Activated T-cell treated with anti-CD3 and anti-CD28 coated beads, Interleukin-2, amount 50 U/mL, for 72 hours (primary cell): ENCODE measurements around the gene DNAJC11. TPM values are rescaled to one million over a fixed set of nuclear protein-coding genes. Genes with fewer than 3 reads are reported as not detected.

Experiments used
- ATAC-seq, 2 donors: fragments of 150-1000 bp; cut with Tn5 transposase; replicated peaks in 1 of 2; 2 replicates each; pipeline ENCODE4 v1.10.0; 2021; ENCODE audit warnings: moderate library complexity in 2 of 2, mild to moderate bottlenecking in 1 of 2
- DNase-seq, 2 donors: peaks; one replicate each; pipeline ENCODE4 v3.0.0; 2021 to 2022; ENCODE audit warnings: mixed read lengths in 1 of 2
- H3K27ac Mint-ChIP-seq: one replicate; pipeline ENCODE4 v1.8.0; 2022; ENCODE audit warnings: mild to moderate bottlenecking, moderate library complexity, mixed read lengths
- H3K27me3 Mint-ChIP-seq: one replicate; pipeline ENCODE4 v1.8.0; 2022; ENCODE audit warnings: low read depth, mixed read lengths
- H3K36me3 Mint-ChIP-seq, 2 donors: one replicate each; pipeline ENCODE4 v1.8.0; 2022; ENCODE audit warnings: mixed read lengths in 2 of 2, mild to moderate bottlenecking in 1 of 2; ENCODE audit not compliant: insufficient read depth in 2 of 2
- H3K4me1 Mint-ChIP-seq: one replicate; pipeline ENCODE4 v1.8.0; 2022; ENCODE audit warnings: low read depth, mixed read lengths
- H3K4me3 Mint-ChIP-seq, 2 donors: one replicate each; pipeline ENCODE4 v1.8.0; 2022; ENCODE audit warnings: mild to moderate bottlenecking in 2 of 2, mixed read lengths in 2 of 2, moderate library complexity in 2 of 2
- H3K9me3 Mint-ChIP-seq, 2 donors: one replicate each; pipeline ENCODE4 v1.8.0; 2022; ENCODE audit warnings: mixed read lengths in 2 of 2
- total RNA-seq, 2 donors: library from RNA; stranded (reverse); gene quantifications; one replicate each; pipeline ENCODE4 v1.2.3, GENCODE V29; 2022

The DNAJC11 gene
- total RNA-seq, 2 donors from 2014 or later: 39.7 to 56.0 TPM

DNA sequence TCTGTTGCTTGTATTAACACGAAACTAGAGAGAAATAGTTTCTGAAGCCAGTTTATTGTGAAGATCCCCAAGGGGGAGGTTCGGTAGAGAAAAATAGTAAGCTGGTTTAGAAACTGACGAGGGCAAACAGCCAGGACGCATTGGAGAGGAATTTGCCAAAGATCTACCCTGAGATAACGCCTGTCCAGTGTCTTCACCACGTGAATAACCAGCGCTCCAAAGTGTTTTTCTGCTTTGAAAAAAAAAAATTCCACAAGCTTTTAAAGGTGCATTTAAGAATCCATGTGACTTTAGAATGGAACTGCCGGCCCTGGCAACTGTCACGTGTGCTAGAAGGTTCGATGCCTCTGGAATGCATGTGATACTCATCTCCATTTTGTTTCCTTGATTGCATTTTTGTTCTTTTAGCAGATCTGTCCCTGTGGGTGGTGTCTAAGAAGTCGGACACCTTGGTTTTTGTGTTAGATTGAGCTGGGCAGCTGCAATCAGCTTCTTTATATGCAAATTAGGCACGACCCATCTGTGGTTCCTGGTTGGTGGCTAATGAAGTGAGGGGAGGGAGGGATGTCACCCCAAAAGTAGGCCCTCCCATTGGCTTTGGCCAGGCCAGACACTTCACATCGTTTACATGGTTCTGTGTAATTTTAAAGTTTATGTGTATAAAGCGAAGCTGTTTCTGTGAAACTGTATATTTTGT lies 78.2 kb downstream of the DNAJC11 start:
- Mint-ChIP-seq H3K27me3 (no peaks in the 10 kb centered on the region), H3K36me3 (peaks cover 4 to 15% of the 10 kb centered on the region in 2 donors), H3K4me3 (peak overlapping the region in 1 of 2 donors; percentile 41), H3K9me3 (no peaks in the 10 kb centered on the region), H3K27ac (no peak overlapping the region), H3K4me1 (peaks cover 26% of the 10 kb centered on the region)
- ATAC-seq (no peak), DNase-seq (no peak)

DNA sequence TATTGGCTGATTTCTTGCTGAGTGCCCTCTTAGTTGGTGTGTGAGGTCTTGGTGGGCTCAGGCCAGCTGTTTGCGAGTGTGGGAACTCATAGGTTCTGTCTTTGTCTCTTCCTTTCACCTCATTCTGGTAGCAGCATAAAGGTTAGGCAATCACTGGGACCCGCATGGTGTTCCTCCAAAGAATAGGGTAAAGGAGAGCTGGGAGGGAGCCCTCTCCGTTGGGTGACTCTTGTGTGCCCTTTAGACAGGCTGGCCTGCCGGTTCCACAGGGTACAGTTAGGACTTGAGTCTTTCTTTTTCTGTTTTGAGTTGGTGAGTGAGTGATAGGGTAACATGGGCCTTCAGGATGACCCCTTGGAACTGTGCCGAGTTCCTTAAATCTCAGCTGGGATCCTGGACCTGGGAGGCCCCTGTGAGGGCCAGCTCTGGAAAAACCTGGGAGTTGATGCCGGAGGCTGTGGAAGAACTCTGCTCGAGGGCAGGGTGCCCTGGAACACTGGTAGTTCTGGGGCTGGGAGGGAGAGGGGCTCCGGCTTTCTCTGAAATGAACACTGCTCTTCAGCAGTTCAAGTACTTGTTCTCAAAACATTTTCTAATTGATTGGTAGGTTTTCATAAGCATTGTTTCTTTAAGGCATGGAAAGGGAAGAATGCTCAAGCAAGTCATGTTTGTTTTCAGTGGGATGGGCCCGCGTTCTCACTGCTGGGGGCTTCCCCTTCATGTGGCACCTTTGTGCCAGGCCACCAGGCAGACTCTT lies 79.0 kb downstream of the DNAJC11 start:
- H3K36me3 Mint-ChIP-seq: peaks cover 3 to 12% of the 10 kb centered on the region in 2 donors
- no peaks in the 10 kb centered on the region for H3K27me3 Mint-ChIP-seq
- ATAC-seq (no peak), DNase-seq (no peak)
- H3K27ac Mint-ChIP-seq: no peak overlapping the region
- no peaks in the 10 kb centered on the region for H3K9me3 Mint-ChIP-seq
- no peak overlapping the region for H3K4me3 Mint-ChIP-seq
- peaks cover 23% of the 10 kb centered on the region for H3K4me1 Mint-ChIP-seq

DNA sequence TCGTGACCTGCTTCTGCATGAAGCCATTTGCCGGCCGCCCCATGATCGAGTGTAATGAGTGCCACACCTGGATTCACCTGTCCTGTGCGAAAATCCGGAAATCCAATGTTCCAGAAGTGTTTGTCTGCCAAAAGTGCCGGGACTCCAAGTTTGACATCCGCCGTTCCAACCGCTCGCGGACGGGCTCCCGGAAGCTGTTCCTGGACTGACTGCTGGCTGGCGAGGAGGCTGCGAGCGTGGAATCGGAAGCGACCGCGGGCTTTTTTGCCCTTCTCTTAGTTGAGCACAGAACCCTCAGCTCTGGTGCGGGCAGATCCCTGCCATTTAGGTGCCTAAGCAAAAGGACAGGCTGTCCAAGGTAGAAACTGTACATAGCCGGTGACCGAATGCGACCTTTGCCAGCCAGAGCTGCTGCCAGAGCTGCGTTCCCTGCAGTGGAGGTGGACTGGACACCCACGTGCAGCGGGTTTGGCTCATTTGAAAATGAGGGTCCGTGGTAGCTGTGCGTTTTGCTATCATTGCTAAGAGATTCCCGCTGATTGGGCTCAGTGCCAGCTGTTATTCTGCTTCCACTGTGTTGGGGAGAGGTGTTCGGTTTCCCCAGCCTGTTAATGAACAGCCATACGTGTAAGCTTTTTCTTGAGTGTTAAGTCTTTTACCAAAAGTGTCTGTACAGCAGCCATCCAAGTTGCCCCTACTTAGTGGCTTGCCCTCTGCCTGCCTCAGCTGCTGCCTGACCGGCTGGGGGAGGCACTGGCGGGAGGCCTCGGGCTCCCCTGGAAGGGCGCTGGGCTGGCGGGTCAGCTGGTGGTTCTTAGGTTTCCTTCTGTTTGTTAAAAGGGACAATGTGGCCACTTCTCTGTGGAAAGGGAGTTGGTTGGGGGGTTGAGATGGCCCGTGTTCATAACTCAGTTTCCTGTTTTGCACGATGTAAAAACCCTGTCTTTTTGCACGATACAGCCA lies 79.9 kb downstream of the DNAJC11 start:
- Mint-ChIP-seq H3K4me3 (no peak overlapping the region), H3K27me3 (no peaks in the 10 kb centered on the region), H3K4me1 (peaks cover 16% of the 10 kb centered on the region), H3K36me3 (peaks cover 2 to 12% of the 10 kb centered on the region in 2 donors), H3K27ac (no peak overlapping the region), H3K9me3 (no peaks in the 10 kb centered on the region)
- no peak for ATAC-seq
- DNase-seq: no peak

DNA sequence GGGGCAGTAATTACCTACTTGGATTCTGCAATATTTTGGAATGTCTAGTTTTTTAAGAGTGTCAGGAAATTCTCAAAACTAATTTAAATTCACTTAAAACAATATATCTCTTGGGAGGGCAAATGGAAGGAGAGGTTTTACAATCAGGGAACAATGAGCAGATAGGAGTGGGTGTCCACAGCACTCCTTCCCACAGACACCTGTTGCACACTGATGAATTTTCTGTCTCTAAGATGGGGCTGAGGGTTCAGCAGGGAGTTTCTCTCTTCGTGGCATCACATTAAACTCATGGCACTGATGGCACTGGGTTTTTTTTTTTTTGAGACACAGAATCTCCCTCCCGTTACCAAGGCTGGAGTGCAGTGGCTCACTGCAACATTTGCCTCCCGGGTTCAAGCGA lies 82.6 kb downstream of the DNAJC11 start:
- H3K27me3 Mint-ChIP-seq: no peaks in the 10 kb centered on the region
- no peaks in the 10 kb centered on the region for H3K9me3 Mint-ChIP-seq
- H3K36me3 Mint-ChIP-seq: peaks cover 3 to 17% of the 10 kb centered on the region in 2 donors
- no peak for DNase-seq
- peaks cover 15% of the 10 kb centered on the region for H3K4me1 Mint-ChIP-seq
- H3K27ac Mint-ChIP-seq: no peak overlapping the region
- no peak overlapping the region for H3K4me3 Mint-ChIP-seq
- ATAC-seq: no peak

DNA sequence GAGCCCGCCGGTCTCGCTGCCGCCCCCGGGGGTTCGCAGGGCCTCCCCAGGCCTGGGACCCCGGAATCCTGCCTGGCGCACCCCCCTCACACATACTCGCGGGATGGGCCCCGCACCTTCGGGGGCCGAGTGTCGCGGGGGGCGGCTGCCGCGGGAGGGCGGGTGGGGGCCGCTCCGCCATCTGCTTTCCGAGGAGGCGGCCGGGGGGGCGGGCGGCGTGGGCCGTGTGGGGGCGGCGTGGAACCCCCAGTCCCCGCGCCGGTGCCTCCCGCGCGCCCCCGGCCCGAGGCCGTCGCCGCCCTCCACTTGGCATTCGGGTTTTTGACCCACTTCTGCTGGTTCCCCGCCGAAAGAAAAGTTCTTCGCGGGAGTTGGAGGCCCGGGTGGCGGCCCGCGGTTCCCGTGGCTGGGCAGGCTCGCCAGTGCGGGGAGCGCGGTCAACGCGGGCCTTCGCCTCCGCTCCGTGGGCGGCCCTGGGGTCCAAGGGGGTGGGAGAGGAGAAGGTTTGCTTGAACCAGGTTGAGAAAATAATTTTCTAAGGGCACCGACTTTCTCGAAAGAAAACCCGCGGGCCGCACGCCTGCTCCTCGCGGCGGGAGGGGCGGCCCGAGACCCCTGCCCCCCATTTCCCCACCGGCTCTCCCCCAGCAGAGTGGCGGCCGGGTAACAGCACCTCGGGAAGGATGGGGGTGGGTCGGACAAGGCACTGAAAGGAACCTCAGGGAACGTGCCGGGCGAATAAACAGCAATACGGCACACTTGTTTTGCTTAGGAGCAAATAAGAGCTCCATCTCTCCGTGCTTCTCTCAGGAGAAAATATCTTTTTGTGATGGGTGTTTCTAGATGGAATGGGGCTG lies 86.5 kb downstream of the DNAJC11 start:
- H3K4me3 Mint-ChIP-seq: peak overlapping the region; percentile 62 to 79
- no peak overlapping the region for H3K27ac Mint-ChIP-seq
- no peak for ATAC-seq
- no peaks in the 10 kb centered on the region for H3K9me3 Mint-ChIP-seq
- peak; percentile 25 to 28 for DNase-seq
- peaks cover 25% of the 10 kb centered on the region for H3K4me1 Mint-ChIP-seq
- H3K27me3 Mint-ChIP-seq: no peaks in the 10 kb centered on the region
- H3K36me3 Mint-ChIP-seq: peaks cover 5 to 12% of the 10 kb centered on the region in 2 donors

DNA sequence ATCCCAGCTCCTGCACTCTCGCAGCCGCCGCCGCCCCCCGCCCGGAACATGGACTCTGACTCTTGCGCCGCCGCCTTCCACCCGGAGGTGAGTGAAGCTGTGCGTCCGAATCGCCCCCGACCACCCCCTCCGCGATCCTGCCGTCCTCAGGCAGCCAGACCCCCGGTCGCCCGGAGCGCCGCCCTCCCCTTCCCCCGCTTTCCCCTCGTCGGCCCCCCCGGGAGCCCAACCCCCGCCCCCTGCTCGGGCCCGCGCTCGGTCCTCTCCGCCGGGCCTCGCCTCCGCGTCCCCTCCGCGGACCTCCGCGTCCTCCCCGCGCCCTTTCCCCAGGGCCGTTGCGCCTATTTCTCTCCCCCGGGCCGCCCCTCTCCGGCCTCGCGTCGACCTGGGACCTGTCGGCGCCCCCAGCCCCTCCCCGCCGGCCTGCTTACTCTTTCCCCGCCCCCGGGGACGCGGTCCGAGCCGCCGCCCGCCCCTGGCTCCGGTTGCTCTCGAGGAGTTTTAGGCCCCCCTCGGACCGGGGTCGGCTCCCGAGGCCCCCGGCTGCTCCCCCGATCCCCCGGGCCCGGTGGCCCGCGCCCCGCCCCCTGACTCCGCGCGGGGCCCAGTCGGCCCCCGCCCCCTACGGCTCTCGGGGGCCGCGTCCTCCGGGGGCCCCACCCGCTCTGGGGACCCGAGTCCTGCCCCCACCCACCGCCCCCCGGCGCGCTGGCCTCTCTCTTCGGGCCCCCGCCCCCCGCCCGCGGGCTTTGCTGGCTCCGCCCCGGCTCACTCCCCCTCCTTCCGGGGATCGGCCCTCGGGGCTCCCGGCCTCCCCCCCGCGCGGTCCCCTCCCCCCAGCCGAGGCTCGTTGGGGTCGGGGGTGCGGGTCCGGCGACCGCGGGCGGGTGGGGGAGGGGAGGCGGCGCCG lies 87.3 kb downstream of the DNAJC11 start:
- no peaks in the 10 kb centered on the region for H3K9me3 Mint-ChIP-seq
- H3K27me3 Mint-ChIP-seq: no peaks in the 10 kb centered on the region
- DNase-seq (peak; percentile 71 to 76), ATAC-seq (peak; percentile 5 to 12)
- H3K27ac Mint-ChIP-seq: no peak overlapping the region
- peaks cover 25% of the 10 kb centered on the region for H3K4me1 Mint-ChIP-seq
- H3K4me3 Mint-ChIP-seq: peak overlapping the region; percentile 65 to 80
- peaks cover 5 to 9% of the 10 kb centered on the region in 2 donors for H3K36me3 Mint-ChIP-seq

DNA sequence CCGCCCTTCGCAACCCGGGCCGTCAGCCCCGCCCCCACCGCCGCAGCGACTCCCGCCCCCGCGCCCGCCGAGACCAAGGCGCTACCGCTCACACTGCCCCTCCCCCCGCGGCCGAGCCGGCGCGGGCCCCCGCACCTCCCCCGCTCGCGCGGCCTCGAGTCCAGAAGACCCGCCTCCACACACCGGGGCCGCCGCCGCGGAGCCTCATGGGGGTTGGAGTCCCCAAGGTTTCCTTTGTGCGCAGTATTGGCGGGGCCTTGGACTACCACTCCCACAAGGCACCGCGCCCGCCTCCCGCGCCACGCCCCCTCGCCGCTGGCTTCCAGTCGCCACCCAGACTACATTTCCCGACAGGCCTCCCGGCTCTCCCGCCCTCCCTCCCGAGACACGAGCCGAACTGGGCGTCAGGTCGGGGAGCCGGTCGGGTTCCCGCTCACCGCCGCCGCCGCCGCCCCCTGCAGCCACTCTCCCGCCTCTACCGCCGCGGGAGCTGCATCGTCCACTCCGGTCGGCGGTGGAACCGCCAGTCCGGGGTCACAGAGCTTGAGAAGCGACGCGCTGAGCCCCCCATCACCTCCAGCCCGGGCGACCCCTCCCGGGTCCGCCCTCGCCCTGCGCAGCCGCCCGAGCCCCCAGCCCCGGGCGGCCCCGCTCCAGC lies 88.1 kb downstream of the DNAJC11 start, which contains the start of gene PHF13:
Gene PHF13, plus strand, starts transcription at position 371 of the 658 bp plus-strand sequence. CDS start 336 bp downstream, outside the sequence.
- Mint-ChIP-seq H3K9me3 (no peaks in the 10 kb centered on the region), H3K27ac (peak within 1 kb of the TSS; percentile 83), H3K36me3 (peaks cover 5 to 9% of the 10 kb centered on the region in 2 donors), H3K4me1 (peaks cover 25% of the 10 kb centered on the region), H3K4me3 (peak within 1 kb of the TSS; percentile 87 to 94), H3K27me3 (no peaks in the 10 kb centered on the region)
- peak; percentile 96 to 97 for ATAC-seq
- peak; percentile 100 for DNase-seq

DNA sequence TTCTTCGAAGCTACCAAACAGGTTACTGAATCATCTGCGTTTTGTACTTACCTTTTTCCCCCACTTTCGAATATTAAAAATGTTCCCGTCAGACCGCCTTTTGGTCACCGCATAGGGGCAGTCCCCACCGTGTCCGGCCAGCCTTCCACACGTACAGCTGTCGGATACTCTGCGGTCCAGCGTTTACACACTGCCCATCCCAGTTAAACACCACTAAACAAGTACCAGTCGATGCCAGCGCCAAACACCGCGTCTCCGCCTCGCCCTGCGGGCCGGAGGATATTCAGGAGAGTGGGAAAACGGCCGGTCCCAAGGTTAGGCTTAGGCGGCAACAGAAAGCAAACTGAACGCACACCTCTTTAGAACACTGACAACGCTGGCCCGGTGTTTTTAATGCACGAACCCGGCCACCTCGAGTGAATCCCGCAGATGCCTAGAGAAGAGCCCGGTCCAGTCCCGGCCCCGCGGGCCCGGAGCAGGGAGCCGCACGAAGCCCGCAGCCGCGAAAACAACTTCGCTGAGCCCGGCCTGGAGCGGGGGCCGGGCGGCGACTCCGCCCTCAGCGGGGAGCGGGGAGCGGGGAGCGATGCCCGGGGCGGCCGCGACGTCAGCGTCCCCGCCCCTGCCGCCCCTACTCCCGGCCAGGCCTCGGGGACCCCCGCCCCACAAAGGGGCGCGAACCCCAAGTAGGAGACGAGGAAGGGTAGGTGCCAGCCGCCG lies 88.8 kb downstream of the DNAJC11 start:
- Mint-ChIP-seq H3K9me3 (no peaks in the 10 kb centered on the region), H3K4me3 (peak overlapping the region; percentile 87 to 94), H3K4me1 (peaks cover 25% of the 10 kb centered on the region), H3K27me3 (no peaks in the 10 kb centered on the region), H3K36me3 (peaks cover 5 to 9% of the 10 kb centered on the region in 2 donors), H3K27ac (peak overlapping the region; percentile 83)
- DNase-seq: peak; percentile 17 to 43
- ATAC-seq: peak; percentile 56 to 58

DNA sequence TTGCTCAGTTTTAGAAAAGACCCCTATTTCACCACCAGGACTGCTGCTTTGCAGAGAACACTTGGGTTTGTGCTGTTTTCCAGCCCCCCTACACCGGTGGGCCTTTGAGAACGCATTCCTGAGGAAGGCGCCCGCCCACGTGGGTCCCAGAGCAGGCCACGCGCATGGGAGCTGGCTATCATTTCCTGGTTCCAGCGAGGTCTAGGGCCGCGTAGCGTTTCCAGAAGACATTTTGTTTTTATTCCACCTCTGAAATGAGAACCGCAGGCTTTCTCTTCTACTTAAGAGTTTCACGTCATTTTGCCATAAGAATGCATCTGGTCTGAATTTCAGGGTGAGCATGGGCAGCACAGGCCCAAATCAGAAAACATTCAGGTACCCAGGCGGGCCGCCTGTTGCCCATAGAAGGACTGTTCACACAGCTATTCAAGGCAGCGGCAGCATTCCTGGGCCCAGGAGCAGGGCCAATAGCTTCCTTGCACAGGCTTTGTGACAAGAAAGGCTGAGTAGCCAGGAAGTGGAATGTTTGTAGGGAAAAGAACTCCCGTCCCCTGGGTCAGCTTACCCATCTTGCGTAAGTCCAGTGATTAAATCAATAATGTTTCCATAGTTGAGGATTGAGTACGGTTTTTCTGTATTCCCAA lies 97.6 kb downstream of the DNAJC11 start:
- Mint-ChIP-seq H3K27me3 (no peaks in the 10 kb centered on the region), H3K27ac (peak overlapping the region; percentile 95), H3K4me3 (peak overlapping the region; percentile 79 to 91), H3K36me3 (peaks cover 4% of the 10 kb centered on the region in 2 donors), H3K9me3 (no peaks in the 10 kb centered on the region), H3K4me1 (peaks cover 25% of the 10 kb centered on the region)
- DNase-seq: no peak
- no peak for ATAC-seq

DNA sequence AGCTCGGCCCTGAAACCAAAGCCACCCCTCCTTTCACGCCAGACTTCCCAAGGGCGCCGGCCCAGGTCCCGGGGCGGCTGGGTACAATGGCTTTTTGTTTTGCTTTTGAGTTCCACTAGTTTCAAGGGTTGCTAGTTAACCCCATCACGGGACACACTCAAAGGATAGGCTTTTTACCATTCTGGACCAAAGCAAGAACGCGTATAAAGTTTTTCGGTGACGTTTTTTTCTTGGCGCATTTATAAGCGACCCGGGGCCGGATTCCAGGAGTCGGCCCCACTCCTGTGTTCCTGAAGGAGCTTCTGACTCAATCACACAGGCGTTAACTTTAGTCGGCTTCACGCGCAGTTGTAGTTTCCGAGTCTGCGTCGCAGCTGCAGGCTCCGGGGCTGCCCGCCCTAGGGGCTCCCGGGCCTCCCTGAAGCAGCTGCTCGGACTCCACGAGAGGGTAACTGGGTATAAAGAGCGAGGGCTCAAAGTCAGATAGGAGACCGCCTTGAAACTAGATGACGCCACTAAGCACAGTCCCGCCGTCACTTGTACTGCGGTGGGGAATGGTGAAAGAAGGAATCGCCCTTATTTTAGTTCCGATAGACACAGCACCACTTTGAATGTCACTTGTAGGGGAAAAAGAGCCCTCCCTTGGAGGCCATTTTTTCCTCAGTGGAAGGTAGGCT lies 98.2 kb downstream of the DNAJC11 start:
- H3K36me3 Mint-ChIP-seq: peaks cover 4 to 8% of the 10 kb centered on the region in 2 donors
- no peaks in the 10 kb centered on the region for H3K9me3 Mint-ChIP-seq
- no peaks in the 10 kb centered on the region for H3K27me3 Mint-ChIP-seq
- H3K27ac Mint-ChIP-seq: peak overlapping the region; percentile 95
- peak; percentile 63 to 64 for DNase-seq
- ATAC-seq: peak; percentile 16 to 33
- H3K4me1 Mint-ChIP-seq: peaks cover 31% of the 10 kb centered on the region
- H3K4me3 Mint-ChIP-seq: peak overlapping the region; percentile 79 to 91
